NCI-H748 (cell line): ENCODE measurements around the gene NCS1.

ENCODE experiments used
- DNase-seq: peaks from one replicate; lab custom pipeline; 2025; ENCODE audit not compliant: unreplicated experiment; lab: John Stamatoyannopoulos, UW

Gene NCS1

DNA sequence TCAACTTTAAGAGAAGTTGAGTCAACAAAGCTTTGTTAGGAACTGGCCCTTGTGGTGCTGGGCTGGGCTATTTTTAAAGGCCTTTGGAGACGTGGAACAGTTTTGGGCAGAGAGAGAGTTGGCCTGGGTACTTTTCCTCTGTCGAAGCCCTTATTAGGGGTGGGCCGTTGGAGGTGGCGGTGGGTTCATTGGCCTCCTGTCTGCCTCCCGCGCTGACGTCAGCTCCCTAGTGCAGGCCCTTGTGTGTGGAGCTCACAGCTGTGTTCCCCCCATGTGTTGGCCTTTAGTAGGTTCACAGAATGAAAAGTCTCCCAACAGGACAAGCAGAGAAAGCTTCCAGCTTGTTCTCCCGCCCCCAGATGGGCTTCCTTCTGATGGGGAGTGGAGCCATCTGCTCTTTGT is 2.7 kb downstream of the NCS1 start:
- no peak for DNase-seq

DNA sequence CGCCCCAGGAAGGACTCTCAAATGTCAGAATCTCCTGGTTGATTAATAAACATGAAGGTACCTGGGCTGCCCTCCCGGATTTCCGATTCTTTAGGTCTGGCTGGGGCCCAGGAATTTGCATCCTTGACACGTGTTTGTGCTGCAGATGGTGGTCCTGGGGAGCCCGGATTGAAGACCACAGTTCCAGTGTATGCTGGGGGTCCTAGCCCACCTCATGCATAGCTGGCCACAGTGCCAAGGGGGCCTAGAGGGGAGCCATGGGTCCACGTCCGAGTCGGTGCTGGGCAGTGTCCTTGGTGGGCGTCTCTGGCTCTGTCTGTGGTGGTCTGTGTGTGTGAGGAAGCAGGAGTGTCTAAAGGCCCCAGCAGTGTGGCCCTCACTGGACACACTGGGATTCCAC is 3.2 kb downstream of the NCS1 start:
- no peak for DNase-seq

DNA sequence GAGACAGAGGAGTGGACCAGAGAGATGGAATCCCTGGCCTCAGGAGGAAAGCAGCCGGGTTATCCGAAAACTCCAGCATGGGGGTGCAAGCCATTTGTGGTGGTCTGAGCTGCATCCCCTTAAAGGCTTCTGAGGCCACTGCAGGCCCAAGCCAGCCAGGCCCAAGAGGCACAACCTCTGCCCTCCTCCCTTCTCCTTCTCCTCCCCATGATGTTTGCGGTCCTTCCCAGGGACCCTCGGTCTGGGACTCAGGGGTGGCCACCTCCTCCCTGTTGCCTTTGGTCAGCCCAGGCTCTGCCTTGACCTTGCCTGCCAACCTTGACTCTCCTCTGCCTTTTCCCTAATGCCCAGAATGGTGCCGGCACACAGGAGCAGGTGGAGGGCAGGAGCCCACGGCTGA is 4.6 kb downstream of the NCS1 start:
- DNase-seq: no peak

DNA sequence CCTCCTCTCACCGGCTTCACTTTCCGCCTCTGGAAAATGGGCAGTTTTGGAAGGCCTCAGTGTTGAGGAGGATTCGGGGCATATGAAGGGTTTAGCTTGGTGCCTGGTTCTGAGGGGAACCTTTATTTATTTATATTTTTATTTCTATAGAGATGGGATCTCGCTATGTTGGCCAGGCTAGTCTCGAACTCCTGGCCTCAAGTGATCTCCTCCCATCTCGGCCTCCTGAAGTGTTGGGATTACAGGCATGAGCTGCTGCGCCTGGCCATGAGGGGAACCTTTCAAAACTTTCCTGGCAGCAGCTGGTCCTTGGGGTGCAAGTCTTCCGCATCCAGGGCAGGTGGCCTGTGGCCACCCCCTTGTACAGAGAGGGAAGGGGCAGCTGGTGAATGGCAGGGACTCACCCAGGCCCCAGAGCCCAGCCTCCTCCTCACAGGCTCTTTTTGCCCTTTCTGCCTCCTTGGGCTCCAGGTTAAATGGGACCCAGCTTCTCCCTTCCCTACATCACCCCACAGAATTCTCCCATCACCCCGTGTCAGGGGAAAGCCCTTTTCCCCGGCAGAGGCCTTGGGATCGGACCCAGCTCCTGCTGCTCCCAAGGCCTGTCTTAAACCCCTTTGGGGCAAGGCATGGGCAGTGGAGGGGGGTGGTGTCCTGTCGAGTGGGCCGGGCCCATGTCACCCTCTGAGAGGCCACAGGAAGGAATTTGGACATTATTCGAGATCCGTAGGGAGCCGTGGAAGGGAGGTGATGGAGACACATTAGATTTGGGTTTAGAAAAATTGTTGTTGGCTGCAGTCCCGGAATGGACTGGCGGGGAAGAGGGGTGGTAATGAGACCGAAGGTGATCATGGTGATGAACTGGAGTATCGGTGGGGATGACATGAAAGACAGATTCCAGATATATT is 5.9 kb downstream of the NCS1 start:
- no peak for DNase-seq

DNA sequence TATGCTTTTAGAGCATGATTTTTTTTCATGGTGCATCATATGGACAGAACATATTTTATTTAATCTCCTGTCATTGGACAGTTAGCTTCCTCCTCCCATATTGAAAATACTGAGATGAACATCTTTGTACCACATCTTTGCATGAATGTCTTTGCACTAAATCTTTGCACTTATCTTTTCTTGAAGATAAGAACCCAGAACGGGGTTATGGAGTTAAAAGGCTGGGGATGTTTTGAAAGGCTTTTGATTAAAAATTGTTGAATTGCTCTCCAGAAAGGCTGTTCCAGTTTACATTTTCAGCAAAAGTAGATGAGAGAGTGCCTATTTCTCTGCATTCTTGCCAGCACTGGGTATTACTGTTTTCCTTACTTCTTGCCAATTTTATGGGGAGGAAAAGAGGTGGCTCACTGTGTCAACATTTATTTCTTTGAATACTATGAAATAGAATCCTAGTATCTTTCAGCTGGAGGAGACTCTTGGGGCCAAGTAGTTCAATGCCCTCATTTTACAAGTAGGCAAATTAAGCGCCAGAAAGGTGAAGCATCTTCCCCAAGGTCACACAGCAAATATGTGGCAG is 7.2 kb downstream of the NCS1 start:
- DNase-seq: no peak

DNA sequence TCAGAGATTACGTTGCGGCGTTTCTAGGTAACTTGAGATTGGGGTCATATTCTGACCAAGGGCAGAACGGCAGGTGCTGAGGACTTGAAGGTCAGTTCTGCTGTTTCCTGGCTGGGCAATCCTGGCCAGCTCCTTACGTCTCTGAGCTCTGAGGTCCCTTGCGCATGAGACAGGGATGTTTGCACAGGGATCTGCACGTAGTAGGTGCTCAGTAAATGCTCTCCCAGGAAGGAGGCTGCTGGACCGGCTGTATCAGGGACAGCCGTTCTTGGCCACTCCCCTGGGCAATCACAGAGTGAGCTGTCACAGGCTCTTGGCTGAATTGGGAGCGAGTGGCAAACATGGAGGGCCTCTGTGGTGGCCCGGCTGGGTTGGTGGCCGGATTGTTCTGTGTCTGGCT is 8.3 kb downstream of the NCS1 start:
- DNase-seq: no peak

DNA sequence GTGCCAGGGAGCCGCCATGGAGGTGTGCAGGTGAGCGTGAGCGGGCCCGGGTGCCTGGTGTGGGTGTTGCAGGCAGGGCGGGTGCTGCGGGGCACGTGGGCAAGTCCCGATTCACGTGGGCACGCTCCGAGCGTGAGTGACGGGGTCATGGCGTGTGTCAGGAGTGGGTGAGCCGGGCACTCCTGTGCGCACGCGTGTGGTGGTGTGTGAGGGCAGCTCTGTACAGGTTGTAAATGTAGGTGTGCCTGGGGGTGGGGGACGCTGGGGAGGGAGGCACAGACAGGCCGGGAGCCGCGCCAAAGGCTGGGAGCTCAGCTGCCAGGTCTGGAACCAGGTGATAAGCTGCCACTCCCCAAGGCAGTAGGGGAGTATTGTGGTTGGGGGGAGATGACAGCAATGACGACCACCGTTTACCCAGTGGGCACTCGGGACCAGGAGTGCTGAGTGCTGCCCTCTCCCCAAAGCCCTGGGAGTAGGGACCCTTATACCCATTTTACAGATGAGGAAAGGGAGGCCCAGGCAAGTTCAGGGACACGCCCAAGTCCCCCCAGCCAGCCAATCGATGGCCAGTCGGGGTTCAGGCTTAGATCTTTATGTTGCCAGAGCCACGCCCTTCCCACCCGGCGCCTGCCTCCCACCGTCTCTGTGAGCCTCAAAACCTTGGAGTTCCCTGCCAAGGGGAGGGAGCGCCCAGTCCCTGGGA is 9.6 kb downstream of the NCS1 start:
- DNase-seq: no peak

DNA sequence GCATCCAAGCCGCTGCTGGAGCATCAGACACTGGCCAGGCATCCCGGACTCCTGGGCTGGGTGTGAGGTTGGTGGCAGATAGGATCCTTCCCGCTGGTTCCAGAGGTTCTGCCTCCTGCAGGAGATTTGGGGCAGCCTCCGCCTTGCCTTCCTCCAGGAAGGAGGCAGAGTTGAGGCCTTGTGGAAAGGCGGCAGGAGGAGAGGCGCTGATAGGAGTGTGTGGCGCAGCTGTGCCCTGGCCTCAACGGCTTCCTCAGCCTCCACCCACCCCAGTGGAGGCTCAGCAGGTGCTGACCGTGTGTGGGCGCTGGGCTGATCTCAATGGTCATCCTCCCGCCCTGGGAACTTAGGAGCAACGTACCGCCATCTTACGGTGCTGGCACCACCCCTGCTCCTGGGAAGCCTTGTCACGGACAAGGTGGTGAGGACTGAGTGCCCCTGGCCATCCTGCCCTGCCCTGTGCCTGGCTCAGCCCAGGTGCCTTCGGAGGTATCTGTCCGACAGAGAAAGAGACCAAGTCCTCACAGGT is 10.2 kb downstream of the NCS1 start:
- no peak for DNase-seq

DNA sequence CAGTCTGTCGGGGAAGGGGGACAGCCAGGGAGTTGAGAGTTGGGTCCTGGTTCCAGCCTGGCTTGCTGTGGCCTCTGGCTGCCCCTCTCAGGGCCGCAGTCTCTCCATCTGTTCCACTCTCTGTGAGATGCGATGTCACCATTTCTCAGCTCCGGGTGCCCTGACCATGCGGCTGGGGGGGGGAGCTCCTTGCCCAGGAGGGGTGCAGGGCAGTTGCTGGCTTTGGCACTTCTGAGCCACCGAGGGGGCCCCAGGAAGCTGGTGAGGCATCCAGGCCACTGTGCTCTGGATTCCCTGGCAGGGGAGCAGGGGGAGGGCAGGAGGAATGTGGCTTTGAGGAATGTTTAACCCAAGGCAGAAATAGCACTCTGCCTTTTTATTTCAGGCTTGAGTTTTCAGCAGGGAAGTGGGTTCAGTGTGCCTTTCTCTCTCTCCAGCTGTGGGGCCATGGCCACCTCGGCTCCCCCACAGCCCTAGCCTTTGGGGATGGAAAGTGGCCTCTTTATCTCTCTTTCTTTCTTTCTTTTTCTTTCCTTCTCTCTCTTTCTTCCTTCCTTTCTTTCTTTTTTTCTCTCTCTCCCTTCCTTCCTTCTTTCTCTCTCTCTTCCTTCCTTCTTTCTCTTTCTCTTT is 11.0 kb downstream of the NCS1 start:
- DNase-seq: no peak

DNA sequence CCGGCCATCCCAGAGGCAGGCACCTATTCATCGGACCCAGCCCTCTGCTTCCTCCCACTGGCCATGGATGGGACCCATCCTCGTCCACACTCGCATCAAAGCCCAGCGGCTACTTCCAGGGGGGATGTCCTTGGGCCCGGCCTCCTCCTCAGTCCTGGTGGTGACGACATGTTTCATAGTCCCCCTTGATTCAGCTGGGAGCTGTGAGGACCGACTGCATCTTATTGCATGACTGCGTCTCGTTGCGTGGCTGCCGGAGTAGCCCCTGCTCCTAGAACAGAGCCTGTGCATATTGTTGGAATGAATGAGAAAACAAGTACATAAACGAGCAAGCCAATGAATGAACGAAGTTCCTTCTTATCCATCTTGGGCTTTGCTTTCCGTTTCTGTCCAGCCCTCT is 12.8 kb downstream of the NCS1 start:
- DNase-seq: no peak

DNA sequence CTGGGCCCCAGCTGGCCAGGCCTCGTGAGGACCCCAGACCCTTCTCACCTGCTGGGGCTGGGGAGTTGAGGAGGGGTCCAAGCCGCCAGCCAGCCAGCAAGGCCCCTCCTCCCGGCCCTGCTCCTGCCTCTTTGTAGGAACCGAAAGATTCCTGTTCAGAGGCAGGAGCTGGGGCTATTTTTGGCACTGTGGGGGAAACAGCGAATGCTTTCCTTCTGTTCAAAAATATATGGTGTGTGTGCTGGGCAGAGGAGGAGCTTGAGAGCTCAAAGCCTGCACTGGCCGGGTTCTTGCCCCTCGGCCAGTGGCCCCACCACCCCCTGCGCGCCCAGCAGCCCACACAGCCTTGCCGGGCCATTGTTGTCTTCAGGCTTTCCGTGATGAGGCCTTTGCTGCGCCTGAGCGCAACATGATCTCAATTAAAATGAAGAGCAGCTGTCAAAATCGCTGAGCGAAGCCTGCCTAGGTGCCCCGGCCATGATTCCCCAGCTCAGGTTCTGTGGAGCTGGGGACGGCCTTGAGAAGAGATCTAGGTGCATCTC is 13.4 kb downstream of the NCS1 start:
- DNase-seq: no peak

DNA sequence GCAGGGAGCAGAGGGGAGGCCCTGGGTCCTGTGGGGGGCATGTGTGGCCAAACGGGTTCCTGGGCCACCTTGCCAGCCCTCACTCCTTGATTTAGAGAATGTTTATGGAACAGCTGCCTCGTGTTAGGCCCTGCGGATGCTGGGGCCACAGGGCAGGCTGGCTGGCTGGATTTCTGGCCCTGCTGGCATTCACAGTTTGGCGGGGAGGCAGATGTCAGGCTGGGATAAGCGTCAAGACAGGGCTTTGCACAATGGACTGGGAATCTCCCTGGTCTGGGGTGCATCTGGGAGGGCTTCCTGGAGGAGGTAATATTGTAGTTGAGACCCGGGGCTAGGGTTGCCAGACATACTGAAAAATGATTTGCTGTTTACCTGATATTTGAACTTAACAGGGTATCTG is 13.8 kb downstream of the NCS1 start:
- DNase-seq: no peak

DNA sequence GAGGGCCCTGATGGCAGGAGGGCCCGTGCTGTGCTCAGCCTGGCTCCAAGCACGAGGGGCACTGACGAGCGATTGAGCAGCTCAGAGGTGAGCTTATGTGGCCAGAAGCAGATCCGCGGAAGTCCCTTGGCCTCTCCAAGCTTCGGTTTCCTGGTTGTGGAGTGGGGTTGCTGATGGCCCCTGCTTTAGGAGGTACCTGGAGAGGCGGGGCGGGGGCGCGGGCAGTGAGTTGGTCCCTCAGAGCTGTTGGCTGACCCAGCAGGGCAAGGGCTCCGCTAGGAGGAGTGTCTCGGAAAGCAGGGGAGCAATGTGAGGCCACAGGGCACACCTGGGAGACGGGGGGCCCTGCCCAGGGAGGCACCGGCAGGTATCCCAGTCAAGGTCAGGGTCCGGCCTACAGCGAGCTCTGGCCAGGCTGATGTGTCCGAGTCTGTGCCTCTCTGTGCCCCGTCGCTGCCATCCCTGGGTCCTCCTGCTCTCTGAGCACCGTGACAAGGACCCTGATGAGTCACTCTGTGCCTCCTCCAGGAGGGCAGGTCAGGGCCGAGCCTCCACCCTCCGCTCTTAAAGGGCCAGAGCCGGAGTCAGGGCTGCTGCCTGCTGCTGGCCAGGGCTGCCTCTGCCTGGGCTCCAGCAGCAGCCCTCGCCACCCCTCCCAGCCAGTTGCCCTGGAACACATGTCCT is 14.8 kb downstream of the NCS1 start:
- no peak for DNase-seq

DNA sequence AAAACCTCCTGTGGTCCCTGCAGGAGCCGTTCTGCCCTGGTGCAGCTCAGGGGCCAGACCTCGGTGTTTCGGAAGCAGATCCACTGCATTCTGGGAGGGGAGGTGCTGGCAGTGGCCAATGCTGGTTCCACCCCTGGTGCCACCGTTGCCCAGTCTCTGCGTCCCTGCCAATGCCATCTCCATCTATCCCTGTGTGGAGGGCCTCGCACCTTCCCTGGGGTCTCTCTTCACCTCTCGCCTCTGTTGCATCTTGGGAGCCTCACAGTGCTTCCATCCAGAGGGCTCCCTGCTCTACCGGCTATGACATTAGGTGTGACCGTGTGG is 15.3 kb downstream of the NCS1 start:
- DNase-seq: no peak

DNA sequence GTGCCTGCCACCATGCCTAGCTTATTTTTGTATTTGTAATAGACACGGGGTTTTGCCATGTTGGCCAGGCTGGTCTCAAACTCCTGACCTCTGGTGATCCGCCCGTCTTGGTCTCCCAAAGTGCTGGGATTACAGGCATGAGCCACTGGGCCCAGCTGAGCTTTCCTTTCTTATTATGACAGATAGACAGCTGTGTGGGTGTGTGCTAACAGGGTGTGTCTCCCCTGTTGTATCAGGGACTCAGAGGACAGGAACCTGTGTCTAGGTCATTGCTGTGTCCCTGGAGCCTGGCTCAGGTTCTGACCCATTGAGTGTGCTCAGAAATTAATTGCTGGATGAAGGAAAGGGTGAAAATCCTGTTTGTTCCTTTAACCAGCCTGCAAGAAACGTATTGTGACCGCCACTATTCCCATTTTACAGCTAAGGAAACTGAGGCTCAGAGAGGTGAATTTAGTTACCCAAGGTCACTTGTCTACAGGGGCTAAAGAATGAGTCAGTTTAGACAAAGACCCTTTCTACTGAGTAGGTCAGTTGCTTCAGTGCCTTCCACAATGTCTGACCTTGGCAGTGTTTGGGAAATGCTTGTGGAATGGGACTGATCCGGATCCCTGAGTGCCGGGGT is 16.8 kb downstream of the NCS1 start:
- DNase-seq: no peak

DNA sequence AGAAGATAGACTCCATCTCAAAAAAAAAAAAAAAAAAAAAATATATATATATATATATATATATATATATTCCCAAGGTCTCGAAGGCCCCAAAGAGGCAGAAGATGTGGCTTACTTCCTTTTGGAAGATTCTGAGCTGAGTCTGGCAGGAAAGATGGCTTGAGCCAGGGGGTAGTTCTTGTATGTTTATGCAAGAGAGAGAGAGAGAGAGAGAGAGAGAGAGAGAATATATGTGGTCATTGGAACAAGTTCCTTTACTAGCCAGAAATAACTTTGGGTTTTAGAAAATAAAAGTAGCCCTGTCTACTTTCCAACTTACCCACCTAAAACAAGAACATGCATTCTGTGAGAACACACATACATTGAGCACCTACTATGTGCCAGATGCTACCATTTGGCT is 17.6 kb downstream of the NCS1 start:
- DNase-seq: no peak

DNA sequence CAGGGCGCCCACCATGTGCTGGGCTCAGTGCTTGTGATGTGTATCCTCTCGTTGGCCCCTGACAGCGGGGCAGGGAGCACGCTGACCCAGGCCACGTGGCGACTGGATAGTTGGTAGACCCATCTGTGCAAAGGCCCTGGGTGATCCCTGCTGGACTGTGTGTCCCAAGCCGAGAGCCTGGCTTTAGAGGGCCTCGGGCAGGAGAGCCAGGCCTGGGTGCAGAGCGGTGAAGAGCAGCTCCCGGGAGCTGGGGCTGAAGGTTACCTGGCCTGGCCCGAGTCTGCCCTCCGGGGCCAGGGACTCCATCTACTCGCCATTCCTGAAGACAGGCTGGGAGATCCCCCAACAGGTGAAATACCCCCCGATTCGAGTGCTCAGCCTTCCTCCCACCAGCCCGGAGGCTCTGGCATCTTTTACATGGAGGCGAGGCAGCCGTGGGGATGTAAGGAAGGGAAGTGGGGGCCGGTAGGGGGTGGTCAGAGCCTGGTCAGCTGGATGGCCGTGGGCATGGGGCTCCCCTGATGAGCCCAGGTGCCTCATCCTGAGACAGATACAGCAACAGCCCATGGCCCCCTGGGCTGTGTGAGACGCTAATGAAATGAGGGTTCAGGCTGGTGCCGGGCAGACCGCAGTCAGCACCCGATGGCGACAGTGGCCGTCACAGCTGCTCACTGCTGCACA is 19.0 kb downstream of the NCS1 start:
- DNase-seq: no peak

DNA sequence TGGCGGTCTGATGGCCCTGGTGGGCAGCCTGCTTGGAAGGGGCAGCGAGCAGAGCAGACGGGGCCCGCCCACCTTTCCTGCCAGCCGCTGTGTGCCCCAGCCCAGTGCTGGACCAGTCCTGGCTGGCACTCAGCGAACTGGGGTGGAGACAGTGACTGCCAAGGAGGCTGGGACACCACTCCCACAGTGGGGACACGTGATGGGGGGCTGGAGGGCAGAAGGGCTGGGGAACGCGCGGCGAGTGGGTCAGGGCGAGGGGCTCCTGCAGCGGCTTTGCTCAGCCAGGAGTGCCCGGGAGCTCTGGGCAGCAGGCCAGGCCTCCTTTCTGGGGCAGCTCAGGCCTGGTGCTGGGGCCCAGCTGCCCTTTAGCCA is 19.5 kb downstream of the NCS1 start:
- DNase-seq: no peak

DNA sequence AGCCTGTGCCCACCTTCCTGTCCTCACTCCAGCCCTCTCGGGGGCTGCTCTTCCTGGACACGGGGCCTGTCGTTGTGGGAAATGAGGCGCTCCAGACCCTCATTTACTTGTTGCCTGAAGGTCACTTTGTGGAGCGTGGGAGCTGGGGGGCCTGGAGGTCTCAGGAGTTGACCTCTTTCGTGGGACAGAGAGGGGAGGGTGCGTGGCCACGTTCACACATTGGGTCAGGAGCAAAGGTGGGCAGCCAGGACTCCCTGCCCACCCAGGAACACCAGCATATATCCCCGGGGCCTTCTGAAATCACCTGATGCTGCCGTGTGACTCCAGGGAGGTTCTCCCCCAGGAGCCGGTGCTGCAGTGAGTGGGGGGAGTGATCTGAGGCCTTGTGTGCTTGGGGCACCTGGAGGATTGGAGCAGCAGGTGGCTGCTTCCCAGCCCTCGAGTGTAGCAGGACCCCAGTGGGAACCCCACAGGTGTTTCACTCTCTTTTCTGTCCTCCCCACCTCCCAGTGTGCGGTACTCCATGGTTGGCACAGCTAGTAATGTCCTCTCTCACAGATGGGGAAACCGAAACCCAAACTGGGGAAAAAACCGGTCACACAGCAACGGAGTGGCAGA is 20.3 kb downstream of the NCS1 start:
- no peak for DNase-seq
